GM12874 (cell line): ENCODE data around the gene OXER1.

Experiments
- TF ChIP-seq, protein P1 (sequence below): IDR thresholded peaks from 2 replicates; pipeline ENCODE4 v1.5.1; 2011; ENCODE audit warnings: low read depth, mild to moderate bottlenecking, control low read depth, low read length, moderate library complexity; ENCODE audit not compliant: insufficient read depth

OXER1 gene

DNA sequence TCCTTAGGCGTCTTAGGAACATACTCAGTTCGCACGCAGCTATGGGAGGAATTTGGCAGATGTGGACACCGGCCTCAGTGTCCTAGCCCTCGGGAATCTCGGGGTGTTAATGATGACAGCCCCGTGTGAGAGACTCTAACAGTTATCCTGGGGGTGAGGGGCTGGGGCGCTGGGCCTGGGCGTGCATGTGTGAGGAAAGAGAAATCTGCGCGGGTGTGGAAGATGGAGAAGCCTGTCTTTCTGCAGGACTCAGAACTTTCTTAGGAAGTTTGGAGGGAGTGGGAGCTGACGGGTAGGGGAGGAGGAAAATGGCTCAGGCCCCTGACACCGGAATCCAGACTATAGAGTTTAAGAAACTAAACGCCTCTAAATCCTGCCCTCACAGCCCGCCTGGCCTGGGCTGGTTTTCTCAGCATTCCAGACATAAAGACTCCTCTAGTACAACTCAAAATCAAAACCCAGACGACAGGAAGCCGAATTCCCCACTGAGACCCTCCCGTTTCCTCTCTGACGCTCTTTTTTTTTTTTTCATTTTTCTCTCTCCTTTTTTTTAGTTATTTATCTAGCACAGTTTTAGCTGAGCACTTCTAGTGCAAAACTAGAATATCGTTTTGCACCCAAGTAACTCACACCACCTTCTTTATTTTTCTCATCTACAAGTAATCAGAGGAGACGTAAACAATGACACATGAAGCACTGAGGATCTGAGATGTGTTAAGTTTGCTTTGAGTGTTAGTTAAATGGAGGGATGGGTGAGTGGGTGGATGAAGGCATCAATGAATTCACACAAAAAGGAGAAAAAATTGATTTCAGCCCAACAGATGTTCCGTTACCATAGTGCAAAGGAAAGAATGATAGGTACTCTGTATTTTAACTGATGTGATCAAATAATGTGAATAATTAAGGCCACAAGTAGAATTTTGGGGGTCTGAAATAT lies 29.7 kb upstream of the OXER1 start:
- TF ChIP-seq, protein P1, sequence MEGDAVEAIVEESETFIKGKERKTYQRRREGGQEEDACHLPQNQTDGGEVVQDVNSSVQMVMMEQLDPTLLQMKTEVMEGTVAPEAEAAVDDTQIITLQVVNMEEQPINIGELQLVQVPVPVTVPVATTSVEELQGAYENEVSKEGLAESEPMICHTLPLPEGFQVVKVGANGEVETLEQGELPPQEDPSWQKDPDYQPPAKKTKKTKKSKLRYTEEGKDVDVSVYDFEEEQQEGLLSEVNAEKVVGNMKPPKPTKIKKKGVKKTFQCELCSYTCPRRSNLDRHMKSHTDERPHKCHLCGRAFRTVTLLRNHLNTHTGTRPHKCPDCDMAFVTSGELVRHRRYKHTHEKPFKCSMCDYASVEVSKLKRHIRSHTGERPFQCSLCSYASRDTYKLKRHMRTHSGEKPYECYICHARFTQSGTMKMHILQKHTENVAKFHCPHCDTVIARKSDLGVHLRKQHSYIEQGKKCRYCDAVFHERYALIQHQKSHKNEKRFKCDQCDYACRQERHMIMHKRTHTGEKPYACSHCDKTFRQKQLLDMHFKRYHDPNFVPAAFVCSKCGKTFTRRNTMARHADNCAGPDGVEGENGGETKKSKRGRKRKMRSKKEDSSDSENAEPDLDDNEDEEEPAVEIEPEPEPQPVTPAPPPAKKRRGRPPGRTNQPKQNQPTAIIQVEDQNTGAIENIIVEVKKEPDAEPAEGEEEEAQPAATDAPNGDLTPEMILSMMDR, result no peak

DNA sequence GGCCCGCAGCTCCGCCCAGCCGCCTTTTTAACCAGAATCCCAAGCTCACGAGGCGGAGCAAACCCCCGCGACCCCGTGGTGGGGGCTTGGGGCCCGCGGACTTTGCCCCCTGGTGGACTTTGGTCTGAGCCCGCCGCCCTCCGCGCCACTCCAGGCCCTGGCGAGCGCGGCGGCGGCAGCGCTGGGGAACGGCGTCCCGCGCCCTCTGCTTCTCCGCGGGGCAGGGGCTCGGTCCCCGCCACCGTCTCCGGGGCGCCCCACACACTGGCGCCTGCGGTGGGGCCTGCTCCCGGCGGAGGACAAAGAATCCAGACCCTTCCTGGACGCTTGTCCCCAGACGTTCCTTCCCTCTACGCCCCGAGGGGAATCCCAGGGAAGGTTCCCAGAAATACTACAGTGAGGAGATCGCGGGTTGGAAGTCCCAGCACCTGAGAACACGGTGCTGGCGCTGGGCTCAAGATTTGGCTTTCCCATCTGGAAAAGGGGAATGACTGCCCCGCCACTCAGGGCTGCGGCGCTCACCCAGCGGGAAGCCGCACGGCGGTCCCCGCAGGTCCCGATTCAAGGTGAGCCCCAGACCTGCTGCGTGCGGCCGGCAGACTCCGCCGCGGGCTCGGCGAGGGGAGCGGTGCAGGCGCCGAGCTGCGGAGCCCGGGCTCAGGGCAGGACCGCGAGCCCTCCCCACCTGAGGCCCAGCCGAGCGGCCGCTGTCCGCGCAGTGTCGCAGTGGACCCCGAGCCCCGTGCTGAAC lies 28.8 kb upstream of the OXER1 start, which contains the start of gene HAAO:
TSS of gene HAAO (minus strand) at position 1 of the 751 bp plus-strand sequence. CDS start 47 bp downstream, outside the sequence.
- TF ChIP-seq, protein P1, result 0 out of 2 replicates have a peak, but pooled peaks have one; percentile 33

DNA sequence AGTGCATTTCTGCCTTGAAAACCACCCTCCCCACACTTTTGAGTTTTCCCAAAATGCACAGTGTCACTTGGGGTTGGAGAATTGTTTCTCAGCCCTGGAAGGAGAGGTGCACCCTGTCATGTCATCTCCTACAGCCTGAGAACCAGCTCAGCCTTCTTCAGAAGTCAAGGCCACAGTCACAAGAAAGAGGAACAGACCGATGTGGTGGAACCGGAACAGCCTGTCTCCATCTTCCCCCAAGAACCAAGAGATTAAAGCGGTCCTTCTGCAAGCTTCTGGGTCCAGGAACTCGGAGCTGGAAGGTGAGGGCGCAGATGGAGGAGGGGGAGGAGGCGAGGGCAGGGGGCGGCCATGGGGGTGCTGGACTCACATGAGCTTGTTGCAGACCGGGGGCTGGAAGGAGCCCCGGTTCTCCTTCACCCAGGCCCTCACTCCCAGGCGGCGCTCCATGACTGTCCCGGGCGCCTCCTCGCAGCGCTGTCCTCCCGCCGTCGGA lies 28.2 kb upstream of the OXER1 start:
- TF ChIP-seq, protein P1, result no peak

DNA sequence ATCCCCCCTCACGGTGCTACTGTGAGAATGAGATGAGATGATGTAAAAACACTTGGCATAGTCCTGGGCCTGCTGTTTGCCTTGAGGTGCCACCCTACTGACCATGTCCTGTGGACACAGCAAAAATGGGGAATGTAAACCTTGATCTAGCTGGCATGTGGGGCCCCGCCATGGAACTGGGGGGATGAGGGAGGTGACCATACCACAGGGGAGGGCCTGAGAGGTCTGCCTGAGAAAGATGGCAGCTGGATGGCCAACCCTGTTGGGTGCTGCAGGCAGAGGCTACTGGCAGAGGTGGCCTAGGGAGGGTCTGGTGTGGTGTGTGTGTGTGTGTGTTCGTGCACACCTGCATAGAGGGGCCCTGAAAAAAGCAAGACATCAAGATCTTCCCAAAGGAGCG lies 27.7 kb upstream of the OXER1 start:
- TF ChIP-seq, protein P1, result no peak

DNA sequence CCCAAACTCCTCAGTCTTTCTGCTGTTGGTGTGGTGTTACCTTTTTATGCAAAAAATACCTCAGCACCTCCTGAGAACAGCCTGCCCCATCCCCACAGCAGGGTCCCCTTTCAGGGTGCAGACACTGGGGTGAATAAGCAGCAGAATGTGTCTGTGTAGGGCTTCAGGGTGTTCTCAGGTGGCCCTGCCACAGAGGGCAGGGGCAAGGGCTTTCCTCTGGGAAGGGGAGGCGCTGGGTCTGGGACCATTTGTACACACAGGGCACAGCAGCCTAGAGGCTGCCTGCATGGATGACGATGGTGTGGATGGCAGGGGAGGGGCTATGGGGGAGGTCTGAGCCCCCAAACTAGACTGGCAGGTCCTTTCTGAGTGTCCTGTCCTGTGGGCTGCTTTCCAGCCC lies 25.8 kb upstream of the OXER1 start:
- TF ChIP-seq, protein P1, result no peak

DNA sequence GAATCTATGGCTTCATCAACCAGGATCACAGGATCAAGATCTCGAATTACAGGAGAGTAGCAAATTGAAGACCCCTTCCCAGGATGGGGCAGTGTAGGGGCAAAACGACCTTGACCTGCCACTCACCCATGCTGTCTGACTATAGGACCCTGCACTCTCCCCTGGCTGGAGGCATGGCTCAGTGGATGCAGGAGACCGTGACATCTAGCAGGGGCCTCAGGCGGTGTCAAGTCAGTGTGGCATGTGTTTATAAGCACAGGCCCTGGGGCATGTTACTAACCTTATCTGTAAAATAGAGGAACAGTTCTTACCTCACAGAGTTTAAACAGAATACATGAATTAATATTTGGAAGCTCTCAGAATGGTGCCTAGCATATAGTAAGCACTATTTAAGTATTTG lies 24.9 kb upstream of the OXER1 start:
- TF ChIP-seq, protein P1, result no peak

DNA sequence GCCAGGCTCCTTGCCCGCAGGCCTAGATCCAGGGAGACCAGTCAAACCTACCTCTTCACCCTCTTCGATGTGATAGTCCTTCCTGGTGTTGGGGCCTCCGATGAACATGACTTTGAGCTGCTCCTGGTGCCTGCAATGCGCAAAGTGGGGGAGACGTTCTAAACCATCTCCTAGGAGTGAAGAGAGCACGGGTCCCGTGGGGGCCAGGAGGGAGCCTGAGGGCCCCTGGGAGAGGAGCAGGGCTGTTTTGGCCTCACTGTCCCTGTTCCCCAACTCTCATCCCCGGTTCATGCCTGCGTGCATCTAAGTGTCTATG lies 24.5 kb upstream of the OXER1 start:
- TF ChIP-seq, protein P1, result no peak
